GM21528 (cell line): ENCODE data around the gene MAPKAPK3.
"Not testable (repeated sequence)": the region's sequence is repeated elsewhere in the genome, so short reads cannot be mapped to it uniquely, and the experiment has no call there.

Source experiments
- ATAC-seq: cut with Tn5 transposase; IDR thresholded peaks from one replicate; pipeline ENCODE4 v1.9.1; 2021; ENCODE audit warnings: mild to moderate bottlenecking, moderate library complexity; ENCODE audit not compliant: unreplicated experiment, low FRiP score

The MAPKAPK3 gene

GRCh38 chr3:50652709-50653108 lies 35.8 kb downstream of the MAPKAPK3 start:
- ATAC-seq: no peak

GRCh38 chr3:50653937-50654595 lies 37.1 kb downstream of the MAPKAPK3 start:
- ATAC-seq: no peak

- ATAC-seq: no peak
Measured at GRCh38 chr3:50655009-50655830, 38.3 kb downstream of the MAPKAPK3 start.

GRCh38 chr3:50656417-50657195 lies 39.7 kb downstream of the MAPKAPK3 start:
- no peak for ATAC-seq

- ATAC-seq: no peak
Measured at GRCh38 chr3:50657407-50657806, 40.5 kb downstream of the MAPKAPK3 start.

- no peak for ATAC-seq
Measured at GRCh38 chr3:50657816-50658215, 40.9 kb downstream of the MAPKAPK3 start.

GRCh38 chr3:50658416-50658815 lies 41.5 kb downstream of the MAPKAPK3 start:
- ATAC-seq: no peak

GRCh38 chr3:50658831-50659230 lies 41.9 kb downstream of the MAPKAPK3 start:
- no peak for ATAC-seq

GRCh38 chr3:50660386-50660785 lies 43.4 kb downstream of the MAPKAPK3 start:
- no peak for ATAC-seq

GRCh38 chr3:50661321-50661837 lies 44.4 kb downstream of the MAPKAPK3 start:
- no peak for ATAC-seq

GRCh38 chr3:50662408-50662807 lies 45.5 kb downstream of the MAPKAPK3 start:
- no peak for ATAC-seq

GRCh38 chr3:50665081-50665840 lies 48.3 kb downstream of the MAPKAPK3 start:
- no peak for ATAC-seq

- ATAC-seq: not testable (repeated sequence)
Measured at GRCh38 chr3:50665841-50666115, 48.8 kb downstream of the MAPKAPK3 start.

- no peak for ATAC-seq
Measured at GRCh38 chr3:50666837-50667236, 49.9 kb downstream of the MAPKAPK3 start.

GRCh38 chr3:50671331-50671730 lies 54.4 kb downstream of the MAPKAPK3 start:
- ATAC-seq: no peak

- ATAC-seq: no peak
Measured at GRCh38 chr3:50672656-50673055, 55.7 kb downstream of the MAPKAPK3 start.

- ATAC-seq: no peak
Measured at GRCh38 chr3:50673931-50674330, 57.0 kb downstream of the MAPKAPK3 start.

GRCh38 chr3:50674349-50675178 lies 57.6 kb downstream of the MAPKAPK3 start, which contains the start of gene DOCK3:
Gene DOCK3 (plus strand): TSS chr3:50674927. CDS start chr3:50675264, 337 bp downstream.
- ATAC-seq: no peak
